NCI-H510A (cell line): ENCODE results near the gene PSAT1.

ENCODE experiments used
- DNase-seq: peaks from one replicate; lab custom pipeline; 2025; lab: John Stamatoyannopoulos, UW

The PSAT1 gene

DNA sequence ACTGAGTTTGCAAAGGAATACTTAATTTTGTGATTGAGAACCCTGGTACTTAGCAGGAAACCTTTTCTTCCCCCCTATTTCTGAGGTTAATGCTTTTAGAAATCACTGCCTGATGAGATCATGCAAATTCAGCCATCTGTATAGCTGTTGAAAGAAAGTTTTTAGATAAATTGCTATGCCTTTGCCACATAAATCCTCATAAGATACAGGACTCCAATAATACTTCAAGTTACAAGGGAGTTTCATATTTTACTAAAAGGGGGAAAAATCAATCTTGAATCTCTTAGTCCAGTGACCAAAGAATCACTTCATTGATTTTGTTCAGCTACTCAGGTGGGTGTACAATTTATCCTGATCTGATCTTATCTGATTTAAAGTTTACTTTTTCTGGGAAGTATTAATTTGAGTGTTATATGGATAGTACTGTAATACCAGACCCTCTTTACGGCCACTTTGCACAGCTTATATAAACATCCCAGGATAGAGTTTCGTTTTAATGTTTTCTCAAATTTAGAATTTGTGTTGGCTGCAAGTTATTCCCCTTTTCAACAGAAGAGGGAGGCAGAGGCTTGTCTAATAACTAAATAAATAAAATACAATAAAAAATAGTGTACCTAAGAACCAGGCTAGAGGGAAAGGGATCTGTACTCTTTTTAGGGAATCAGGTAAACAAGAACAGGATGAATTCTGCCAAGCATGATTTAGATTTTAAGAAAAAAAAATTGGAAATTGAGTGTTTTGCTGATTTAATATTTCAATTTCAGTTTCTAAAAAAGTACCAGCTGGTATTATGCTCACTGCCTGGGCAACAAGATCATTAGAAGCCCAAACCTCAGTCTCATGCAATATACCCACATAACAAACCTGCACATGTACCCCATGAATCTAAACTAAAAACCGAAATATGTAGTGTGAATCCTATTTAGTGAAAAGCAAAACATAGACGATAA, 69.1 kb downstream of the PSAT1 start:
- DNase-seq: no peak

- DNase-seq: no peak
Measured at GRCh38 chr9:78366827-78367226, 69.9 kb downstream of the PSAT1 start.

- no peak for DNase-seq
Measured at GRCh38 chr9:78368236-78368635, 71.3 kb downstream of the PSAT1 start.

GRCh38 chr9:78369639-78370219, 72.8 kb downstream of the PSAT1 start:
- DNase-seq: peak; percentile 29

- no peak for DNase-seq
Measured at GRCh38 chr9:78370991-78371390, 74.1 kb downstream of the PSAT1 start.

DNA sequence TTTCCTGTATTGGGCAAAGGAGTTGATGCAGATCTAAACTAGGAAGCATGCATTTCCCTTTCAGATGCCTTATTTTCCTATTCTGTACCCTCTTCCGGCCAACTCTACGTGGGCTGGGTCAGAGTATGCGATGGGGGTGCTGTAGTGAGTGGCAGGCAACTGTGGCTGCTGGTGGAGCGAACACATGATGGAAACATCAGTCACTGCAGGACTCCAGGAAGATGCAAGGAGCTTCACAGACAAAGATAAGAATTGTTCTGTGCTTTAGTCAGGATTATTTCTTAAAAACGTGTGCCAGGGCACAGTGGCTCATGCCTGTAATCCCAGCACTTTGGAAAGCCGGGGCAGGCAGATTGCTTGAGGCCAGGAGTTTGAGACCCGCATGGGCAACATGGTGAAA, 75.1 kb downstream of the PSAT1 start:
- DNase-seq: no peak
